ENCODE data around the gene BBIP1.
A peak's percentile ranks its signal among the peaks of the same experiment; 100 is the strongest.

The BBIP1 gene, protein sequence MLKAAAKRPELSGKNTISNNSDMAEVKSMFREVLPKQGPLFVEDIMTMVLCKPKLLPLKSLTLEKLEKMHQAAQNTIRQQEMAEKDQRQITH

DNA sequence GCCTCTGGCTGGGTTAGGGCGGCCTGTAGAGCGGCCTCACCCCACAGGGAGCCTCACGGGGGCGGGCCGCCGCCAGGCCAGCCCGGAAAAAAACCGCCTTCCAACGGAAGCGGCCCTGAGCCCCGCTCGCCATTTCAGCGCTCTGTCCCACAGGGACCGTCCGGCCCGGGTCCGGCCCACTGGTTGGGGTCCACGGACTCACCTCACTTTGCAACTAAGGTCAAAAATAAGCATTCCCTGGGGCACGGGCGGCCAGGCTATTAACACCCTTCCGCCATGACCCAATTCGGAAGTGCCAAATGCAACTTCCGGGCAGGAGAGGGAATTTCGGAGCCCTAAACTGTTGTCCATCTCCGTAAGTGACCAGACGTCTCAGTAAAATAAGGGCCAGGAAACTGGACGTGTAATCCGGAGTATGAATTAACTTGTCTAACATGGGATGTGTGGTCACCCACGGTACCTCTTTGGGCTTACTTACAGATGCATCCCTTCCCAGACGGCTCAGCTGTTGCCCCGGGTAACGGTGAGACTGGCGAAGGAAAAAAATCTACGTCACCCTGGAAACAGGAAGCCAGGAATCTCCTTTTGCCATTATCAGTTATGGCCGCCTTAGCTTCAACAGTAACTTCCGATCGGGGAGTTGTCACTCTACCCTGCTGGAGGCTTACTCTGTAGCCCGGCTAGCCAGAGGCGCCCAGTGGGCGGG lies at the start of gene BBIP1:
Gene BBIP1, minus strand, starts transcription at position 538 of the 706 bp plus-strand sequence. CDS start 1,023 bp downstream, outside the sequence.
- DNase-seq: peak; percentile 95 to 98

DNA sequence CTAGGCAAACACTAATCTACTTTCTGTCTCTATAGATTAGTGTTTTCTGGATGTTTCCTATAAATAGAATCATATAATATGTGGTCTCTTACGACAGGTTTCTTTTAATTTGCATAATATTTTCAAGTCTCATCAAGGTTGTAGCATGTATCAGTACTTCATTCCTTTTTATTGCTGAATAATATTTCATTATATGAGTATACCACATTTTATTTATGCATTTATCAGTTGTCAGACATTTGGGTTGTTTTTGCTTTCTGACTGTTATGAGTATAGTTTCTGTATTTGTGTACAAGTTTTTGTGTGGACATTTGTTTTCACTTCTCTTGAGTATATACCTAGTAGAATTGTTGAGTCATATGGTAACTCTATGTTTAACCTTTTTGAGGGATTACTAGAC lies 48.7 kb upstream of the BBIP1 start:
- no peak for DNase-seq

DNA sequence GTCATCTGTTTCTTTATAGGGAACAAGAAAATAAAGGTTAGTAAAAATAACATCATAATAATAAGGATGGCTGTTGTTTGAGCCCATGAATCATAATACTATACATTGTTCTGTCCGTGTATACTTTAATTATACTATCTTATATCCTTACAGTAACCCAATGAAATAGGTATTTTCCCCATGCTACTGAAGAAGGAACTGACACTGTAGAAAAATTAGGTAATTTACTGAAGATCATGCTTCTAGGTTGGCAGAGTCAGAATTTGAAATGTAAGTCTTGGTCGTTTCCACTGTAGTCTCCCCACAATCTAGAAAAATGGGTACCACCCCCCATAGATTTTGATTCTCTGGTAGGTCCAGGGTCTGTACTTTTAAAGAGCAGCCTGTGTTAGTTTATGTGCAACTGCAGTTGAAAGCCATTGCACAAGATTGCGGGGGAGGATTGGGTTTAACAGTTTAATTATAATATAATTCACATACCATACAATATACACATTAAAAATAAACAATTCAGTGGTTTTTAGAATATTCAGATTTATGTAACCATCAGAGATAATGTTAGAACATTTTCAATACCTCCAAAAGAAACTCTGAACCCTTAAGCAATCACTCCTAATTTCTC lies 48.1 kb upstream of the BBIP1 start:
- no peak for DNase-seq

DNA sequence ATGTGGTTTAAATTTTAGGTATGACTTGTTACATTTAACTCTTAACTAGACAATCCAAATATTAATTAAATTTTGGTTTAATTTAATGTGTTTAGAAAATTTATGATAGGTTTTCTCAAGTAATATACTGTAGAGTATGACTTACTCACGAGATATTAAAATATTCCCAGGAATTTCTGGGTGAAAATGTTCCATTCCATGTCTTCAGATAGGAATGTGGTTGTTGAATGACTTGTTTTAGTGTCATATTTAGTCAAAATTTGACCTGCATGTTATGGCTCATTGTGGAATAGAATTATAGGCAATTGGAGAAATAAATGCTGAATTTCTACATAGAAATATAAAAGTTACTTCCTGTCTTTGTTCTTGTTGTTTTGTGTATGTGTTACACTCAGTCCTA lies 47.2 kb upstream of the BBIP1 start:
- no peak for DNase-seq

DNA sequence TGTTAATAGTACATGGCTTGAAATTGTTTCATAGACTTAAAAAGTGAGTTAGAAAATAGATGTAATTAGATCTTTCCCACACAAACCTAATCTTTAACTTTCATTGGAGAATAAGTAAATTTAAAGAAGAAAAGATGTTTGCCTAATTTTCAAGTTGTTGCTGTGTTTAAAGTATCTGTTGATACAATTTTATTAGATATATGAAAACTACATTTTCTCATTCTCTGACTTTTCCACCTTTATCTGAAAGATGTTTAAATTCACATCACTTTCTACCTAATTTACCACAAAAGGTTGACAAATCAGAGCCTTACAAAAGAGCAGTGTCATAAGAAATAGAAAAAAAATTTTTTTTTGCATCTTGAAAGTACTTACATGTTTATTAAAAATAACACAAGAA lies 46.2 kb upstream of the BBIP1 start:
- DNase-seq: no peak

DNA sequence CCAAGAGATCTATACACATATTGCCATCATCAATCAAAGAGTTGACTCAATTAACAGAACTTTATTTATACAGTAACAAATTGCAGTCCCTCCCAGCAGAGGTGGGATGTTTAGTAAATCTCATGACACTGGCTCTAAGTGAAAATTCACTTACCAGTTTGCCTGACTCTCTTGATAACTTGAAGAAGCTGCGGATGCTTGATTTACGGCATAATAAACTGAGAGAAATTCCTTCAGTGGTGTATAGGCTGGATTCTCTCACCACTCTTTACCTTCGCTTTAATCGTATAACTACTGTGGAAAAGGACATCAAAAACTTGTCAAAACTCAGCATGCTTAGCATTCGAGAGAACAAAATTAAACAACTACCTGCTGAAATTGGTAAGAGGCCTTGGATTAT lies 45.7 kb upstream of the BBIP1 start:
- DNase-seq: no peak

DNA sequence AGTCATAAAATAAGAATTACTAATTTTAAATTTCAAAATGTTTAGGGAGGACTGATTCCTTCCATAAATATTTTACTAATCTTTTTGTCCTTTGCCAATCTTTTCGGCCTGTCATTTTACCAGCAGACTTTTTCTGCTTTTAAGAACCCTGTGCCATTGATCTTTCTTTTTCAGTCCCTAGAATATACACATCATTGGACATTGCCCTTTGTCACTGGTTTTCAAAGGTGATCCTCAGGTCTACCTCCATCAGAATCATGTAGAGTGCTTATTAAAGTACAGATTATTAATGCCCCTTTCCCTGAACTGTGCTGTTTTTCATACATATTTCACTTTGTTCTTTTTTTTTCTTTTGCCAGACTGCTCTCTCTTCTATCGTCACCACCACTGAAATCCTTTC lies 44.2 kb upstream of the BBIP1 start:
- DNase-seq: no peak

DNA sequence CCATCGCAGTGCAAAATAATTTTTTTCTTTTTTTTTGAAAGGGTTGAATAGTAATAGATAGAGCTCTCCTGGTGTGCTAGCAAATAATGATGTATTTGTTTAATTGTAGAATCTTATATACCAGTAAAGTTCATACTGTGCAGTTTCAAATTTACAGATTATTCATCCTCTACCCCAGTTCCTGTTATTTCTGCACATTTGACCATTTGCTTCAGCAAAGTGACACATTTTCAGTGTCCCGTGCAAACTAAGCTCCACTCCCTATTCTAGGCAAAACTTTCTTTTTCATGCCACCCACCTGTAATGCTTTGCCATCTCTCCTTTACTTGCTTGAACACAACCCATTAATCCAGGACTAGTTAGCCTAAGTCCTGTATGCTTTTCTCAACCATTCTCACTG lies 43.5 kb upstream of the BBIP1 start:
- DNase-seq: no peak

DNA sequence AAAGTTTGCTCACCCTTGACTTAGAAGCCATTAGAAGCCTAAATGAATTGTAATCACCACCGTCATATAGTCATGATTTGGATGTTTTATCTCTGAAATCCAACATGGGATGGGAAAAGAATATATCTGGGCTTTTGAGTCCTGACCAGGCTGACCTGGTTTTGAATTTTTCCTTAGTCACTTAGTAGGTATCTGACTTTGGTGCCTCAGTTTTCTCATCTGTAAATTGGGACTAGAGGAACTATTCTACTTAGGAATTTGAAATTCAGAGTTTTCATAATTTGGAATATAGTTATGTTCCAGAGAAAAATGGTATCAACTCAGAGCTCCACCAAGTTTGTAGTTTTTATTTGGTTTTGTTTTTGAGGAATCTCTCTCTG lies 41.3 kb upstream of the BBIP1 start:
- DNase-seq: no peak

DNA sequence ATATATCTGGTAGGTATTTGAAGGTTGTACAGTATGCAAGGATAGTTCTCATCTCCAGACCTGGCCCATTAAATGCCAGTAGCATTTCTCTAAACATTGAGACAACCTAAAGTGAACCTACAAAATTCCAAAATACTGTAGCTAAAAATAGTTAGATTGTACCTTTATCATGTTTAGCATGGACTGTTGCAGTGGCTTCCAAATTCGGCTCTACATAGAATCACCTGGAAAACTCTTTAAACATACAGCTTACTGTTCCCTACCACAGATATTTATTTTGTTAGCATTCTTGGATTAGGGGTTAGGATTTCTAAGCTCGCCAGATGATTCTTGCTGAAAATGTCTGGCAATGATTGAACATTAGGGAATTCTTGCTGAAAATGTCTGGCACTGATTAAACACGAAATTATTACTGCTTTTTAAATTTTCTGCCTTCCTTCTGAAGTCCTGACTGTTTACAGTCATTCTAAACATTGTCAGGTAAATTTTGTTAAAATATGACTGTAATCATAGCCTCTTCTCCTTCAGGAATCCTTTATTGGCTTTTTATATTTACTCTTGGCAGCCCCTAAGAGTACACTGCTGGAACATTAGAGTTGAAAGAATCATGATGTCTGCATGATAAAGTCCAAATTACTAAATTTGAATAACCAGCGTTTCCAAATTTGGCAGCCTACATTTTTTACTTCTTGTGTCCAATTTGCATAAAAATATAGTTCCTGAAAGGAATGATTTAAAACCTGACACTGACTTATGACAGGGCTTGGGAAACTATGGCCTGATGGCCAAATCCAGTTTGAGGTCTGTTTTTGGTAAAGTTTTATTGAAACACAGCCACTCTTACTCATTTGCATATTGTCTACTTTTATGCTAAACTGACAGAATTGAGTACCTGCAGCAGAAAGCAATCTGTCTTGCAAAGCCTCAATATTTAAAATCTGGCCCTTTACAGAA lies 40.7 kb upstream of the BBIP1 start:
- no peak for DNase-seq

DNA sequence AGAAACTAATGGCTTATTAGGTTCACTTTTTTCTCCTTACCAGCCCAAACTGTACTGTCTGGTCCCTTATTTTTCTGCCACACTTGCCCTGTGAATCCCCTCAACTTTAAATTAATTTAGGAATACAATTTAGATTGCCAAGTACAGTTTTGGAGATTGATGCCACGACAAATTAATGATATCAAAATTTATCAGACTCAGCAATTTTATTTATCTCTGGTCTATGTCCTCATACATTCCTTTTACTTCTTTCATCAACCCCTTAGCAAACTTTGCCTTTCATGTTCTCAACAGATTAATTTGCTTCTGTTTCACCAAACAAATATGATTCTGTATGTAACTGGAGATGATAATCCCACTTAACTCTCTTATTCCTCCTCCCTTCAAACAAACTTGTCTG lies 38.6 kb upstream of the BBIP1 start:
- DNase-seq: no peak

DNA sequence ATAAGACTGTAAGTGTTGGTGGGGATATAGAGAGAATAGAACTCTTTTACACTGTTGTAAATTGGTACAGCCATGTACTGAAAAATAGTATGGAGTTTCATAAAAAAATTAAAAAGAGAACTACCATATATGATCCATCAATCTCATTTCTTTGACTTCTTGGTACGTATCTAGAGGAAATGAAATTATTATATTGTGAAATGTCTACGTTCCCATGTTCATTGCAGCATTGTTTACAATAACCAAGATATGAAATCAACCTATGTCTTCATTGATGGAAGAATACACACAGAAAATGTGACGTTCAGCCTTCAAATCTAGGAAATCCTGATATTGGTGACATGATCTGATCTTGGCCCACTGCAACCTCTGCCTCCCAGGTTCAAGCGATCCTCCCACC lies 32.4 kb upstream of the BBIP1 start:
- DNase-seq: no peak

DNA sequence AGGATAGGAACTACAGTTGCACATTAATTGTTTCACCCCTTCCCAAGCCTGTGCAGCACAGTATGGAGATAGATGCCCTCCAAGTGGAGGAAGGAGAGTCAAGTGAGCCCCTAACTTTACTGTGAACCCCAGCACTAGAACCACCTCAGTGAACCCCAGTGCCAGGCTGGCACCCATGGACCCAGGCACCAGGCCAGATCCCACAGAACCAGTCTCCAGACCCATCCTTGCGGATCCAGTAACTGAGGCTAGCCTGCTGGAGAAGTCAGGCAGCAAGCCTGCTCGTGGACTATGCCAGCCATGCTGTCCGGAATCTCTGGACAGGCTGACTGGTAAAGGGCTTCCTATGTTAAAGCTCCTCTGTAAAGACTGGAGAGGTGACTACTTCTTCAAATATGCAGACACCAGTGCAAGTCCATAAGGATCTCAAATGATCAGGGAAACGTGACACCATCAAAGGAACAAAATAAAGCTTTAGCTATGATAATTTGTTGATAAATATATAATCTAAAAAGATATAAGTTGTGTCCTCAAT lies 28.1 kb upstream of the BBIP1 start:
- DNase-seq: no peak

DNA sequence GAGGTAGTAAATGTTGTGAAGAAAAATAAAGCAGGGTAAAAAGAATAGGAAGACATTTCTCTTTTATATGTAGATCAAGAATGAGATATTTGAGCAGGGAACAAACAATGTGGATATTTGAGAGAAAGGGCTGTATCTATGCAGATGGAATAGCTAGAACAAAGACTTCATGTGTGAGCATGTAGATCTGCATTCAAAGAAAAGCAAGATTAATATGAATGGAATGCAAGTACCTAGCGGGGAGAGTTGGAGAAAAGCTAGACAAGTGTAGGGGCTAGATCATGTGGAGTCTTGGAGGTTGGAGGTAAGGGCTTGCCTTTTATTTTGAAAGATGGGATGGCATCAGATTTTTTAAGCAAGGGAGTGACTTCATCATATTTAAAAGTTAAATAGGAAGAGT lies 27.5 kb upstream of the BBIP1 start:
- DNase-seq: no peak

DNA sequence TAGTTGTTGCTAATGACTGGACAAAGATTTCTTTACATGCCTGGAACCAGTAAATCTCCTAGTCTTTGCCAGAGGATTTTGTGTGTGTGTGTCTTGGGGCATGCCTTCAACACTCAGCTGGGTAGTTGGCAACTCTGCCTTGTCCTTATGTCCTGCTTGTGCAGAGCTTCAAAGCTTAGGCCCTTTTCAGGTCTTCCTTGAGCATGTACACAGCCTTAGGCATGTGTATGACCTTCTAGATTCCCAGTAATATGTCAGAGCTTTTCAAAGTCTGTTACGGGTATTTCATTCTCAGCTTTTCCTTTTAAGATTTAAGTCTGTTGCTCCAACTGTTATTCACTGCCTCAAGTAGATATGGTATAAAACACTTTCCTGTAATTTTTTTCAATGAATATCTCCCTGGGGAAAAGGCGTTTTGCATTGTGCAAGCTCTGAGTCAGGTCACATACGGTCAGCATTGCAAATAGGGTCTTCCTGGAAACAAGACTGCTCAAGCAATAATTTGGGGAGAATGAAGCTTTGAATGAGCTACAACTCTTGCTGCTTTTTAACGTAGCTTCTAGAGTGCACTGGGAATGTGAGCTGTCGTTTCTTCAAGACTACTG lies 25.9 kb upstream of the BBIP1 start:
- no peak for DNase-seq

DNA sequence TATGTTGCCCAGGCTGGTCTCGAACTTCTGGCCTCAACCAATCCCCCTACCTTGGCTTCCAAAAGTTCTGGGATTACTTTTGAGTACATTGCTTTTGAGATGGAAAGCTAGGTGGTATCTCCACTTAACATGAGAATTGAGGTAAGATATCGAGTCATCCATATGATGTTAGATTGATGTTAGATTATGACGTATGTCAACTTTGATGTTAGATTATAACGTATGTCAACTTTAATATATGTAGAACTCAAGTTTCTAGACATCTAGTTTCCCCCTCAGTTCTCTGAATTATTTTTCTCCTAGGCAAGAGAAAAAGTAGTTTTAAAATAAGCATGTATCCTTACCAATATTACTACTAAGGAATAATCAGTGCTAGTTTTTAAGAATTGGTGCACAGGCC lies 20.4 kb upstream of the BBIP1 start:
- DNase-seq: no peak

DNA sequence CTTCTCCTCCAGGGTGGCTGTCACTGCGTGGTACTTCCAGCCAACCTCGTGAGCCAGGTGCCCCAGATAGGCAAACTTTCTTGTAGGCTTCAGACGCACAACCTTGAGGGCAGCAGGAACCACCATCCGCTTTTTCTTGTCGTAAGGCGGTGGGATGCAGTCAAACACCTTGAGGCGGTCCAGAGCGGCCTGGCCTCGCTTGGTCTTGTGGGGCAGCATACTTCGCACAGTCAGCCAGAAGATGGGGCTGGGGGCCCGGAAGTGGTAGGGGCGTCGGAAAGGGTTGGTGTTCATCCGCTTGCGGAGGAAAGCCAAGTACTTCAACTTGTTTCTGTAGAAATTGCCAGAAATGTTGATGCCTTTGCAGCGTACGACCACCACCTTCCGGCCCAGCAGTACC lies 17.8 kb upstream of the BBIP1 start:
- no peak for DNase-seq

DNA sequence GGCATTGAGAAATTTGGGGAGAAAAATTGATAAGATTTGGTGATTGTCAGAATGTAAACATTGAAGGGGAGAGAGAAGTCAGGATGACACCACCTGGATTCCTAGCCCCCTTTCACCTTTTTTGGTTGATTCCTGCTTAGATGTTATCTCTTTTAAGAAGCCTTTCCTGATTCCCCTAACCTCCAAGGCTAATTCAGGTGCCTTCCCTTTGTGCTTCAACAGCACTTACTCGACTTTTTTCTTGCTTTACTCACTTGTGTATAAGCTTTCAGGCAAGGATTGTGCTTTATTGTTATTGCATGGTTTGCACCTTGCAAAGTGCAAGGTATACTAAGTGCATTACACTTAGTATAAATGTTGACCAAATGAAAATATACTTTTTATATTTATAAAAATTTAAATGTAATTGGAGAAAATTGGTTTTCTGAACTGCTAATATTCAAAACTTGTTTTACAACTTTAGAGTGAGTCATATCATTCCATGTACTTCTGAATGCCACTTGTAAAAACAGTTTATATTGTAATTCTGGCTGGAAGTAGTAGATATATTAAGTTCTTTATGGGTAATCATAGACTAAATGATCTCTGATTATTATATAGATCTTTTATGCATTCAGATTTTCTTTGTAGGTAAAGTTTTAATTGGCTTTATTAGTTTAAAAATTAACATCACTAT lies 13.7 kb upstream of the BBIP1 start:
- DNase-seq: no peak

DNA sequence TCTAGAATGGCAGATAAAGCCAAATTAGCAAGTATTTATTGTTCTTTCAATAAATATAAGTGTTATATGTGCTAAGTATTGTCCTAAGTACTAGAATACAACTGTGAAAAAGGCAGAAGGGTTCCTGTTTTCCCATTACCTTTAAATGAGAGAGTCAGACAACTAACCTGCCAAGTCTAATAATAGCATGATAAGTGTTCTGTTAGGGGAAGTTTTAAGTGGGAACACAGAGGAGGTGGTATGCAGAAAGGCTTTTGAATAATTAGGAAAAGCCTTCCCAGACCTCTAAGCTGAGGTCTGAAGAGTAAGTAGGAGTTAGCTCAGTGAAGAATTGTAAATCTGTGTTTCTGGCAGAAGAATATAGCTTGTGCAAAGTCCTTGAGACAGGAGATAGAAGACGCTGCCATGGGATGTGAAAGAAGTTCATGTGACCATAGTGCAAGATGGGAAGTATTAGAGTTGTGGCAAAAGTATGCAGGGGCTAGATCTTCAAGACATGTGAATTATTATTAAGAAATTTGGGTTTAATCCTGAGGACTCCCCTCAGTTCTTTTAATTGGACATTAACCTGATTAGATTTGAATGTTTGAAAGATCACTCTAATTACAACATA lies 12.9 kb upstream of the BBIP1 start:
- DNase-seq: no peak

DNA sequence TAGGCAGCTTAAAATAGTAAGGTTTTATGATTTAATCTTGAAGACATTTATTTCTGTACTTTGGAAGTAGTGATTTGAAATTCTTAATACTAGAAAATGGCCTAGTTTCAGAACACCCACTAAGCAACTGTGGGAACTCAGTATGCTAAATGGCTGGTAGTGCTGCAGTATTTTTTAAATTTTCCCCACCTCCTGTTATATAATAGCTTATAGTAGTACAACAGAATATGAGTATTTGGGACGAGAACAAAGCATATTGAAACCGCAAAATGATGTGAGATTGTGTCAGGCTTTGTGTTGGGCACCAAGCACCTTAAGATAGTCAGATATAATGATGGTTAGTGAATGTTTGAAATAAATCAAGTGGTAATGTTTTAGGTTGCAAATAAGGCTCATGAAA lies 8.5 kb upstream of the BBIP1 start:
- DNase-seq: no peak

DNA sequence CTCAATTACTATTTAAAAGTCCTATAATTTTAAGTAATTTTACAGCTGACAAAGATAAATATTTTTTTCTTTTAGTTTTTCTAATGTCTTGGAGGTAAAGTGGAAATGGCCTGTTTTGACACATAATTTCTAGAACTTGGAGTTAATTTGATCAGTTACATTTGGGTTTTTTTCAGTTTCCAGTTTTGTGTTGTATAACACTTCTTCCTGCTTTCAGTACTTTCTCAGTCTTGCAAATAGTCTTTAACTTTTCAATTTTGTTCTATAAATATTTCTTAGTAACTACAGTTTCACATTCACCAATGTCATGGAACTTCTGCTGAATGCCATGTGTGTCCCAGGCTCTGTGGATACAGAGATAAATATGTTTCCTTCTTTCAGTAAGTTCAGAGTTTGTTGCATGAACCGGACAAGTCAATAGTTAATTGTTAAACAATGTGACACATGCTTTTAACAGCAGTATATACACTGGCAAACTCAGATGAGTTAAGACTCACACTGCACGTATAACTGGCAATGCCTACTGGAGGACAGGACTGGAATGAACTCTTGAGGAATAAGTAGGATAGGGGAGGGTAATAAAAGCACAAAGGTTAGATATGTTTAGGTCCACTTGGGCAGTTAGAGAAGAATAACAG lies 5.0 kb upstream of the BBIP1 start:
- DNase-seq: no peak

All from NCI-H2081 (cell line).